Ishikawa (cell line): ENCODE results near the gene XRCC5.

ENCODE experiments used
- CEBPB ChIP-seq: IDR thresholded peaks from 2 replicates; pipeline ENCODE4 v1.6.1; 2012
- EGR1 ChIP-seq: IDR thresholded peaks from 2 replicates; pipeline ENCODE4 v1.6.1; 2012
- EP300 ChIP-seq: IDR thresholded peaks from 2 replicates; pipeline ENCODE4 v1.6.1; 2012; ENCODE audit warnings: borderline replicate concordance
- FOXM1 ChIP-seq: IDR thresholded peaks from 2 replicates; pipeline ENCODE4 v1.6.1; 2012; ENCODE audit warnings: low read depth, borderline replicate concordance
- MAX ChIP-seq: IDR thresholded peaks from 2 replicates; pipeline ENCODE4 v1.6.1; 2012
- NFIC ChIP-seq: IDR thresholded peaks from 2 replicates; pipeline ENCODE4 v1.6.1; 2012
- RAD21 ChIP-seq: IDR thresholded peaks from 2 replicates; pipeline ENCODE4 v1.6.1; 2012; ENCODE audit warnings: low read depth
- REST ChIP-seq: IDR thresholded peaks from 2 replicates; pipeline ENCODE4 v1.6.1; 2012; ENCODE audit warnings: low read depth, mild to moderate bottlenecking
- TAF1 ChIP-seq: IDR thresholded peaks from 2 replicates; pipeline ENCODE4 v1.6.1; 2012; ENCODE audit warnings: low read depth, mild to moderate bottlenecking
- TCF12 ChIP-seq: IDR thresholded peaks from 2 replicates; pipeline ENCODE4 v1.6.1; 2012; ENCODE audit warnings: low read depth
- YY1 ChIP-seq: IDR thresholded peaks from 2 replicates; pipeline ENCODE4 v1.6.1; 2012; ENCODE audit warnings: low read depth
- ZBTB7A ChIP-seq: IDR thresholded peaks from 2 replicates; pipeline ENCODE4 v1.6.1; 2012; ENCODE audit warnings: low read depth
- TF ChIP-seq, protein P1 (sequence below): IDR thresholded peaks from 2 replicates; pipeline ENCODE4 v1.6.1; 2012

DNA sequence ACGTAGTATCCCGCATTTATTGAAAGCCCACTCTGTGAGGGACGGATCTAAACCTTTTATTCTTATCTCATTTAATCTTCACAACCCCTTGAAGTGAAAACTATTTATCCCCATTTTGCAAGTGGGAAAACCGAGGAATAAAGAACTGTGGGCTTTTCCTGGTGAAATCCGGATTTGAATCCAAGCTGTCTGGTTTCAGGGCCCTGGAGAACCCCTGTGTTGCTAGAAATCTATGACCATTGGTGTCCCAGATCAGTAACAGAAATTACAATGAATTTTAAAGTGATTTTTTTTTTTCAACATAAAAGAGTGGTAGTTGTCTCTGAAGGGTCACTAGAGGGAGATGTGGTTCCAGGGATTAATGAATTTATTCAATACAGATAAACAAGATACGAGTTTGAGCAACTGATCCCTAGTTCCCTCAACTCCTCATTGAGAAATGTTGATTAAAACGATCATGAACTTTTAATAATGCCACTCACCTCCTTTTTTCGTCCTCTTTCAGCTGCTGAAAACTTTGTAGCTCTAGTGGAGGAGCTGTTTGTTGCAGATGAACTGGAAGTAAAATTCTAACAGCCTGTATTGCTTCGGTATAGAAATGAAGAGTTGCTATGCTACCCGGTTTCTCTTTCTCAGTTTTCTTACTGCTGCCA is 940 bp downstream of the XRCC5 start:
- TF ChIP-seq CEBPB (no peak), EGR1 (no peak), TAF1 (no peak; the same call in 1 of the 2 replicates), NFIC (no peak), REST (no peak), YY1 (no peak), EP300 (no peak), TCF12 (no peak), RAD21 (no peak), MAX (no peak), ZBTB7A (no peak), FOXM1 (no peak)
- TF ChIP-seq, protein P1, sequence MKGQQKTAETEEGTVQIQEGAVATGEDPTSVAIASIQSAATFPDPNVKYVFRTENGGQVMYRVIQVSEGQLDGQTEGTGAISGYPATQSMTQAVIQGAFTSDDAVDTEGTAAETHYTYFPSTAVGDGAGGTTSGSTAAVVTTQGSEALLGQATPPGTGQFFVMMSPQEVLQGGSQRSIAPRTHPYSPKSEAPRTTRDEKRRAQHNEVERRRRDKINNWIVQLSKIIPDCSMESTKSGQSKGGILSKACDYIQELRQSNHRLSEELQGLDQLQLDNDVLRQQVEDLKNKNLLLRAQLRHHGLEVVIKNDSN = no peak
